AG10803 (cell line): ENCODE measurements around the gene PRSS2.

ENCODE experiments used
- DNase-seq: peaks from one replicate; pipeline ENCODE4 v3.0.0; 2010; ENCODE audit warnings: low read depth
- H3K4me3 ChIP-seq: 2 replicates; pipeline ENCODE4 v1.5.1; 2011; ENCODE audit warnings: mild to moderate bottlenecking, low read length, control low read depth
- TF ChIP-seq, protein P1 (sequence below): conservative IDR thresholded peaks from 2 replicates; pipeline ENCODE4 v1.5.1; 2011; ENCODE audit warnings: mild to moderate bottlenecking, low read length, control low read depth, inconsistent platforms

Gene PRSS2

DNA sequence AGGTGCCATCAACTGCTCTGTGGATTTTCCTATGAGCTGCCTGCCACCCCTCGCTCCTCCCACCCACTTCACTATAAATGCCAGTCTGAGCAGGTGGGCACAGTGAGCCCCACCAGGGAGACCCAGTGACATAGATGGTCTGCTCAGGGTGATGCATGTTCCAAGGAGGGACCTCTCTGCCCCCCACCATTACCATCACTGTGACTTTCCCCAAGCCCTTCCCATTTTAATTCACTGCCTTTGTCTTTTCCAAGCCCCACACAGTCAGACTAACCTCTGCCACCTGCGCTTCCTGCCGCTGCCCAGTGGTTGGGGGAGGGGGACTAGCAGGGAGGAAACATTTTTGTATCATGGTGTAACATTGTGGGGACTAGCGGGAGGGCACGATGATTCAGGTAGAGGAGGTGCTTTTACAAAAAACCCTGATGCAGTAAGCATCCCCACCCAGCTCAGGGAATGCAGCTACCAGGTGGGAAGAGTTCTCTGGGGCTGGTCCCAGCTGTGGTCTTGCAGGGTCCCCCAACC, 24.6 kb downstream of the PRSS2 start:
- no peak overlapping the region for H3K4me3 ChIP-seq
- TF ChIP-seq, protein P1, sequence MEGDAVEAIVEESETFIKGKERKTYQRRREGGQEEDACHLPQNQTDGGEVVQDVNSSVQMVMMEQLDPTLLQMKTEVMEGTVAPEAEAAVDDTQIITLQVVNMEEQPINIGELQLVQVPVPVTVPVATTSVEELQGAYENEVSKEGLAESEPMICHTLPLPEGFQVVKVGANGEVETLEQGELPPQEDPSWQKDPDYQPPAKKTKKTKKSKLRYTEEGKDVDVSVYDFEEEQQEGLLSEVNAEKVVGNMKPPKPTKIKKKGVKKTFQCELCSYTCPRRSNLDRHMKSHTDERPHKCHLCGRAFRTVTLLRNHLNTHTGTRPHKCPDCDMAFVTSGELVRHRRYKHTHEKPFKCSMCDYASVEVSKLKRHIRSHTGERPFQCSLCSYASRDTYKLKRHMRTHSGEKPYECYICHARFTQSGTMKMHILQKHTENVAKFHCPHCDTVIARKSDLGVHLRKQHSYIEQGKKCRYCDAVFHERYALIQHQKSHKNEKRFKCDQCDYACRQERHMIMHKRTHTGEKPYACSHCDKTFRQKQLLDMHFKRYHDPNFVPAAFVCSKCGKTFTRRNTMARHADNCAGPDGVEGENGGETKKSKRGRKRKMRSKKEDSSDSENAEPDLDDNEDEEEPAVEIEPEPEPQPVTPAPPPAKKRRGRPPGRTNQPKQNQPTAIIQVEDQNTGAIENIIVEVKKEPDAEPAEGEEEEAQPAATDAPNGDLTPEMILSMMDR: no peak
- no peak for DNase-seq

DNA sequence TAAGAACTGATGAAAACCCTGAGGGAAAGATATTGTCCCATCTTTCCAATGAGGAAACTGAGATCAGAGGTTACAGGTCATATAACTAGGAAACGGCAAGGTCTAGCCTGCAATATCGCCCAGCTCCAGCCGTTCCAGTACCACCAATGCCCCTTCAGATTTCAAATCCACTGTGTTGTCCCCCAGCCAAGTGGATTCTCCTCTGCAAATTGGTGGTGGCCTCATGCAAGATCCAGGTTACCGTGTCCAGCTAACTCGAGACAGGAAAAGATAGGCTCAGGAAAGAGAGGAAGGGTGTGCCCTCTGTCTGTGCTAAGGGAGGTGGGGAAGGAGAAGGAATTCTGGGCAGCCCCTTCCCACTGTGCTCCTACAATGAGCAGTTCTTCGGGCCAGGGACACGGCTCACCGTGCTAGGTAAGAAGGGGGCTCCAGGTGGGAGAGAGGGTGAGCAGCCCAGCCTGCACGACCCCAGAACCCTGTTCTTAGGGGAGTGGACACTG, 25.3 kb downstream of the PRSS2 start:
- no peak for DNase-seq

DNA sequence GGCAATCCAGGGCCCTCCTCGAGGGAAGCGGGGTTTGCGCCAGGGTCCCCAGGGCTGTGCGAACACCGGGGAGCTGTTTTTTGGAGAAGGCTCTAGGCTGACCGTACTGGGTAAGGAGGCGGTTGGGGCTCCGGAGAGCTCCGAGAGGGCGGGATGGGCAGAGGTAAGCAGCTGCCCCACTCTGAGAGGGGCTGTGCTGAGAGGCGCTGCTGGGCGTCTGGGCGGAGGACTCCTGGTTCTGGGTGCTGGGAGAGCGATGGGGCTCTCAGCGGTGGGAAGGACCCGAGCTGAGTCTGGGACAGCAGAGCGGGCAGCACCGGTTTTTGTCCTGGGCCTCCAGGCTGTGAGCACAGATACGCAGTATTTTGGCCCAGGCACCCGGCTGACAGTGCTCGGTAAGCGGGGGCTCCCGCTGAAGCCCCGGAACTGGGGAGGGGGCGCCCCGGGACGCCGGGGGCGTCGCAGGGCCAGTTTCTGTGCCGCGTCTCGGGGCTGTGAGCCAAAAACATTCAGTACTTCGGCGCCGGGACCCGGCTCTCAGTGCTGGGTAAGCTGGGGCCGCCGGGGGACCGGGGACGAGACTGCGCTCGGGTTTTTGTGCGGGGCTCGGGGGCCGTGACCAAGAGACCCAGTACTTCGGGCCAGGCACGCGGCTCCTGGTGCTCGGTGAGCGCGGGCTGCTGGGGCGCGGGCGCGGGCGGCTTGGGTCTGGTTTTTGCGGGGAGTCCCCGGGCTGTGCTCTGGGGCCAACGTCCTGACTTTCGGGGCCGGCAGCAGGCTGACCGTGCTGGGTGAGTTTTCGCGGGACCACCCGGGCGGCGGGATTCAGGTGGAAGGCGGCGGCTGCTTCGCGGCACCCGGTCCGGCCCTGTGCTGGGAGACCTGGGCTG, 26.0 kb downstream of the PRSS2 start:
- TF ChIP-seq, protein P1: no peak
- no peak overlapping the region for H3K4me3 ChIP-seq

More for the DNA sequence above, 25.3 kb downstream of the PRSS2 start:
- no peak overlapping the region for H3K4me3 ChIP-seq
- TF ChIP-seq, protein P1: no peak

DNA sequence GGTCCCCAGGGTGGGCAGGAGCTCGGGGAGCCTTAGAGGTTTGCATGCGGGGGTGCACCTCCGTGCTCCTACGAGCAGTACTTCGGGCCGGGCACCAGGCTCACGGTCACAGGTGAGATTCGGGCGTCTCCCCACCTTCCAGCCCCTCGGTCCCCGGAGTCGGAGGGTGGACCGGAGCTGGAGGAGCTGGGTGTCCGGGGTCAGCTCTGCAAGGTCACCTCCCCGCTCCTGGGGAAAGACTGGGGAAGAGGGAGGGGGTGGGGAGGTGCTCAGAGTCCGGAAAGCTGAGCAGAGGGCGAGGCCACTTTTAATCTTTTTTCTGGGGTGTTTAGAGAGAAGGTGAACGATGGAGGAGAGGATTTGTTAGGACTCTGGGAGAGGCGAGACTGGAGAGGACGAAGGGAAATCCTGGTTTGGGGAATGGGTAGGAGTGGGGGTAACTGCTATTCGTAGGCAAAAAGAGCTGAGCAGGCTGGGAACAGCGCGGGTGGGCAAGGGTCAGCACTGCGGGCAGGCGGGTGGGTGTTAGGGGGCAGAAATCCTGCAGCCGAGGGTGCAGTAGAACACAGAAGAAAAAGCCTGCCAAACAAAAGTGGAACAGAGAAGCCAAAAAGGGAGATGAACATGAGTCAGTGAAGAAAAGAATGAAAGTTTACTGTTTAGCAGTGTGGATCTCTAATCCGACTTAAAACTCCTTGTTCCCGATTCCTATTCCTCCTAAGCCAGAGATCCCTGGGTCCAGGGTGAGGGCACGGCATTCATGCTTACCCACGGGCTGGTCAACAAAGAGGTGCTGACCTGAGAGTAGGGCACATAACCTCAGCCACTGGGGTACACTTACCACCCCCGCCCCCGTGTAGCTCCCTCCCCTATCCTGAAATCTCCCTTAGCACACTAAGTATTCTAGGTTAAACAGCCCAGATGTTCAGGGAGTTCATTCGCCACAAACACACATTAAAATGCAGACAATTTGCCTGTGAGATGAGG, 26.9 kb downstream of the PRSS2 start:
- no peak overlapping the region for H3K4me3 ChIP-seq
- TF ChIP-seq, protein P1: no peak
- DNase-seq: no peak

More for the DNA sequence above, 26.0 kb downstream of the PRSS2 start:
- DNase-seq: no peak

DNA sequence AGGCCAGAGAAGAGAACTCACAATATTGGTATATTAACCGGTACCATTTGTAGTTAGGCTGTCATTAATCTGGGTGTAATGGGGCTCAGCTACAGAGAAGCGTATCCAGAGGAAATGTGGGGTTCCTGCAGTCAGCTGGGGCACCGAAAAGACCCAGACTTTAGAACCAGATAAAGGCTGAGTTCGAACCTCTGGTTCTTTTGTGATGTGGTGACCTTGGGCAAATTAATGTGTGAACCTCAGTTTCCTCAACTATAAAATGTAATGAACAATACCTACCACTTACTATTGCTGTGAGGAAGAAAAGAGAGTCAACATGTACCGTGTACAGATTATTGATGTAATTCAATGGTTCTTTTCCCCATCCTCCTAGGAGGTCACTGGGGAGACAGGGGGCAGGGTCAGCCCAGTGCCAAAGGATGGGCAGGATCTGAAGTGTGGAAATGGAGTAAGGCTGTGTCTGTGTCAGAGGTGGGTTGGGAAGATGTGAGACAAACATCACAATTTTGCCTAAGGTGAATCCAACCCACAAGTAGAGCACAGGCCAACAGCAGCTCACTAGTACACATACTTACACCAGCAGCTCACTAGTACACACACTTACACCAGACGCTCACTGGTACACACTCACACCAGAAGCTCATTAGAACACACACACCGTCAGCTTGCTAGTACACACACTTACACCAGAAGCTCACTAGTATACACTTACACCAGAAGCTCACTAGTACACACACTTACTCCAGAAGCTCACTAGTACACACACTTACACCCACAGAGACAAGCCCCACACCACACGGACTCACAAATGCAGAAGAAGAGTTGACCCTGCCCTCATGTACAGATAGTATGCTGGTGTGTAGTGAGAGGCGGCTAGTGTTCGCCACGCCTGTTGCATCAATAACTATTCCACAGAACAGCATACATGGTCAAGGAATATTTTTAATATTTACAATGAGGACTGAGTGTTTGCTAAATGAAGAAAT, 28.0 kb downstream of the PRSS2 start:
- no peak overlapping the region for H3K4me3 ChIP-seq
- TF ChIP-seq, protein P1: no peak
- DNase-seq: no peak

DNA sequence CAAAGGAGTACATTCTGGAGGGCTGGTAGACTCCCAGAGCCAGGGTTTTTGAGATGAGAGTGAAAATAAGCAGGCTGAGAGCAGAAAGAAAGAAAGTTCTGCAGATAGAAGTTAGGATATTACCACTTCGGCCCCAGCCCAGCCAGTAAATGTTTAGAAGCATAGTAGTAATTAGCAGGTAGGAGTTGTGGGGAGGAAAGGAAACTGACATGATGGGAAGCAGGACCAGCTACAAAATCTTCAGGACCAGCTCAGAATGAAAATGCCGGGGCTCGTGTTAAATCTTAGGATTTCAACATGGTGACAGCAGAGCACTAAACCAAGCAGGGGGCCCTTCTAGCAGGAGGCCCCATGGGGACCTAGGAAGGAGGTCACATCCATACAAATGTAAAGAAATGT, 28.7 kb downstream of the PRSS2 start:
- DNase-seq: no peak
- no peak overlapping the region for H3K4me3 ChIP-seq
- TF ChIP-seq, protein P1: no peak
